ENCODE data around the gene IL1R2. TPM values are rescaled to one million over a fixed set of nuclear protein-coding genes. Genes with fewer than 3 reads are reported as not detected.

Gene IL1R2
- total and polyA plus RNA-seq, 2 of the 13 experiments (the other 11 are each of a cell fraction or from before 2014, with no cell fraction given): 3.6 to 7.3 TPM

DNA sequence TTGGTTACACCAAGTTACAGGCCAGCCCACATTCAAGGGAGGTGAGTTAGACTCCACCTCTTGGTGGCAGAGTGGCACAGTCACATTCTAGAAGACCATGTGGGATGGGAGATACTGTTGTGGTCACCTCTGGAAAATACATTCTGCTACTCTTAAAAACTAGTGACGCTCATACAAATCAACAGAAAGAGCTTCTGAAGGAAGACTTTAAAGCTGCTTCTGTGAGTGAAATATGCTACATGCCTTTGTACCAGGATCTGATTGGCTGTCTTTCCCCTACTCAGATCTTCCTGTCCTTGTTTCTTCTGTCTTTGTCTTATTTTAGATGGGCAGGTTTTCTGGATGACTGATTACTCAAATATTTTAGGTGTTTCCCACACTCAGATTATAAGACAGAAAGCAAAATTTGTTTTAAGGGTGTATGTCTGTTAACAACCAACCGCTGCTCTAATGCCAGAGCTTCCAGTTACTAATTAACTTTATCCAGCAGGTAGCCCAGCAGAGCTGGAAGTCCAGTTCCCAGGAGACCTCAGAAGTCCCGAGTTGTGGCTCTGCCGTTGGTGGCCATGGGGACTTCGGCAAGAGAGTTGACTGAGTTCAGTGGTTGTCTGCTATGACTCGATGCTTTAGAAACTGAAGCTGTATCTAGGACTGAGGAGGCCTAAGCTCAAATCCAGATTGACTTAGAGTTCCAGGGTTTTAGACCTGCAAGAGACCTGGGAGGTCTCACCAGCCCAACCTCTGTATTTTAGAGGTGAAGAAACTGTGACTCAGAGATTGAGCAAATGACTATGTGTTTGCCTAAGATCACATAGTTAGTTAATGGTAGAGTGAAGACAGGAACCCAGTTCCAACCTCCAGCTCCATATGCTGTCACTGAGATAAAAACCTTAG lies 7.4 kb downstream of the IL1R2 start (continued):
- TF ChIP-seq GLMP (CRISPR knock-in tag; IDR thresholded peaks at IDR 0.05; ENCODE audit: borderline replicate concordance): no peak
- TF ChIP-seq ERF (CRISPR knock-in tag; IDR thresholded peaks at IDR 0.05): peak; percentile 20
- peak; percentile 49; the same call in 1 of the 2 replicates for TF ChIP-seq RXRA (CRISPR knock-in tag; IDR thresholded peaks at IDR 0.05)
- TF ChIP-seq IKZF4 (CRISPR knock-in tag; IDR thresholded peaks at IDR 0.05; ENCODE audit: borderline replicate concordance, low read depth, not compliant biosample characterization): no peak
- TF ChIP-seq, protein P1, sequence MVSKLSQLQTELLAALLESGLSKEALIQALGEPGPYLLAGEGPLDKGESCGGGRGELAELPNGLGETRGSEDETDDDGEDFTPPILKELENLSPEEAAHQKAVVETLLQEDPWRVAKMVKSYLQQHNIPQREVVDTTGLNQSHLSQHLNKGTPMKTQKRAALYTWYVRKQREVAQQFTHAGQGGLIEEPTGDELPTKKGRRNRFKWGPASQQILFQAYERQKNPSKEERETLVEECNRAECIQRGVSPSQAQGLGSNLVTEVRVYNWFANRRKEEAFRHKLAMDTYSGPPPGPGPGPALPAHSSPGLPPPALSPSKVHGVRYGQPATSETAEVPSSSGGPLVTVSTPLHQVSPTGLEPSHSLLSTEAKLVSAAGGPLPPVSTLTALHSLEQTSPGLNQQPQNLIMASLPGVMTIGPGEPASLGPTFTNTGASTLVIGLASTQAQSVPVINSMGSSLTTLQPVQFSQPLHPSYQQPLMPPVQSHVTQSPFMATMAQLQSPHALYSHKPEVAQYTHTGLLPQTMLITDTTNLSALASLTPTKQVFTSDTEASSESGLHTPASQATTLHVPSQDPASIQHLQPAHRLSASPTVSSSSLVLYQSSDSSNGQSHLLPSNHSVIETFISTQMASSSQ (IDR thresholded peaks at IDR 0.05; ENCODE audit: low read depth): peak; percentile 94
- TF ChIP-seq, protein P1 (CRISPR knock-in tag; IDR thresholded peaks at IDR 0.05; ENCODE audit: borderline replicate concordance): peak; percentile 96
- no peak for TF ChIP-seq CBFB (CRISPR knock-in tag; IDR thresholded peaks at IDR 0.05)
- peak; percentile 36; the same call in 1 of the 2 replicates for TF ChIP-seq ZNF788 (CRISPR knock-in tag; IDR thresholded peaks at IDR 0.05; ENCODE audit: borderline replicate concordance)
- TF ChIP-seq TCF7 (IDR thresholded peaks at IDR 0.05; ENCODE audit: low read depth): no peak
- no peak for TF ChIP-seq NFE2L1 (CRISPR knock-in tag; IDR thresholded peaks at IDR 0.05; ENCODE audit: borderline replicate concordance)
- TF ChIP-seq CC2D1A (CRISPR knock-in tag; IDR thresholded peaks at IDR 0.05): no peak
- TF ChIP-seq HBP1 (CRISPR knock-in tag; IDR thresholded peaks at IDR 0.05; ENCODE audit: low read depth): no peak
- no peak for TF ChIP-seq MED8 (CRISPR knock-in tag; IDR thresholded peaks at IDR 0.05; ENCODE audit: insufficient replicate concordance)
- no peak for TF ChIP-seq AGO2 (optimal IDR thresholded peaks at IDR 0.05; ENCODE audit: low read depth, low read length)
- no peak for TF ChIP-seq MTA1 (CRISPR knock-in tag; IDR thresholded peaks at IDR 0.05; ENCODE audit: borderline replicate concordance)
- TF ChIP-seq, protein P2, sequence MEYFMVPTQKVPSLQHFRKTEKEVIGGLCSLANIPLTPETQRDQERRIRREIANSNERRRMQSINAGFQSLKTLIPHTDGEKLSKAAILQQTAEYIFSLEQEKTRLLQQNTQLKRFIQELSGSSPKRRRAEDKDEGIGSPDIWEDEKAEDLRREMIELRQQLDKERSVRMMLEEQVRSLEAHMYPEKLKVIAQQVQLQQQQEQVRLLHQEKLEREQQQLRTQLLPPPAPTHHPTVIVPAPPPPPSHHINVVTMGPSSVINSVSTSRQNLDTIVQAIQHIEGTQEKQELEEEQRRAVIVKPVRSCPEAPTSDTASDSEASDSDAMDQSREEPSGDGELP (IDR thresholded peaks at IDR 0.05; ENCODE audit: borderline replicate concordance, low read depth): peak; percentile 30; the same call in 1 of the 2 replicates
- peak; percentile 35; the same call in 1 of the 2 replicates for TF ChIP-seq YEATS2 (CRISPR knock-in tag; IDR thresholded peaks at IDR 0.05; ENCODE audit: borderline replicate concordance)
- TF ChIP-seq NFYC (CRISPR knock-in tag; IDR thresholded peaks at IDR 0.05): 0 out of 2 replicates have a peak, but pooled peaks have one; percentile 8
- no peak for TF ChIP-seq ZNF30 (CRISPR knock-in tag; IDR thresholded peaks at IDR 0.05)
- no peak for TF ChIP-seq ARHGAP35 (CRISPR knock-in tag; IDR thresholded peaks at IDR 0.05; ENCODE audit: borderline replicate concordance)
- no peak for TF ChIP-seq TBP (CRISPR knock-in tag; IDR thresholded peaks at IDR 0.05)
- no peak for TF ChIP-seq U2AF1 (optimal IDR thresholded peaks at IDR 0.05; ENCODE audit: low read depth, low read length)
